ENCODE data around the gene HHIP. TPM values are rescaled to one million over a fixed set of nuclear protein-coding genes. Genes with fewer than 3 reads are reported as not detected.
A peak's percentile ranks its signal among the peaks of the same experiment; 100 is the strongest.

Gene HHIP
- total RNA-seq, 2 donors from 2014 or later = not detected

DNA sequence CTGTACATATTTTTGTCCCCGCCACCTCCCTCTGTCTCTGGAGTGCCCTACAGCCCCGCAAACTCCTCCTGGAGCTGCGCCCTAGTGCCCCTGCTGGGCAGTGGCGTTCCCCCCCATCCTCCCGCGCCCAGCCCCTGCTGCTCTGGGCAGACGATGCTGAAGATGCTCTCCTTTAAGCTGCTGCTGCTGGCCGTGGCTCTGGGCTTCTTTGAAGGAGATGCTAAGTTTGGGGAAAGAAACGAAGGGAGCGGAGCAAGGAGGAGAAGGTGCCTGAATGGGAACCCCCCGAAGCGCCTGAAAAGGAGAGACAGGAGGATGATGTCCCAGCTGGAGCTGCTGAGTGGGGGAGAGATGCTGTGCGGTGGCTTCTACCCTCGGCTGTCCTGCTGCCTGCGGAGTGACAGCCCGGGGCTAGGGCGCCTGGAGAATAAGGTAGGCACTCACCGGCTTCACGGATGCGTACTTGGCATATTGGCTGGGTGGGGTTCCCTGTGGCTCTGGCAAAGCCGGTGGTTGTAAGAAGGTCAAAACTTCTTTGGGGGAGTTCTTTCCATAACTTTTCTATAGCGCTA is 653 bp downstream of the HHIP start:
- no peak for ATAC-seq
- Mint-ChIP-seq H3K36me3 (ENCODE audit: low read depth) (peaks cover 2% of the 10 kb centered on the region), H3K27ac (no peak overlapping the region), H3K4me3 (peak overlapping the region; percentile 91), H3K27me3 (peaks cover 52% of the 10 kb centered on the region), H3K4me1 (peaks cover 12% of the 10 kb centered on the region)
- no peaks in the 10 kb centered on the region for H3K9me3 ChIP-seq (ENCODE audit: control insufficient read depth, low read length, poor library complexity, severe bottlenecking)
- DNase-seq = no peak

- Mint-ChIP-seq H3K4me1 (peaks cover 12% of the 10 kb centered on the region), H3K27me3 (peaks cover 52% of the 10 kb centered on the region), H3K4me3 (peak overlapping the region; percentile 91), H3K27ac (no peak overlapping the region), H3K36me3 (ENCODE audit: low read depth) (peaks cover 2% of the 10 kb centered on the region)
- no peaks in the 10 kb centered on the region for H3K9me3 ChIP-seq (ENCODE audit: control insufficient read depth, low read length, poor library complexity, severe bottlenecking)
- no peak for ATAC-seq
- no peak for DNase-seq
These were observed 1.2 kb downstream of the HHIP start for GRCh38 chr4:144647095-144647561.

DNA sequence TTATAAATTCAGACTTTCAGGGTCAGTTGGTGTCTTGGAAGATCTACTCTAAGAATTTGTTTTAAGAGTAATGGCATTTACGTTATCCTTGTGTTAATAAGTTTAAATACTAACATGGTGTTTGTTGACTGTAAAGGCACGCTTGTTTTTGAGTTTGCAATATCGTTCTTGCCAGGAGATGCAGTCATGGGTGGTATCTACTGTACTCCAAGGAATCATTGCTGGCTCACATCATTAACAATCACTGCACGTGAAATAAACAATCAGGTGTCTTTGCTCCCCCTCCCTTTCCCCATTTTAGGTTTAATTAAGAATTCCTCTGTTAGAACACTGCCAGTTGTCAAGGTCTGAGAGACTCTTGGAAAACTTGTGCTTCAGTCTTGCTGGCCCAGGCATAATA is 1.6 kb downstream of the HHIP start:
- no peak for ATAC-seq
- H3K9me3 ChIP-seq (ENCODE audit: control insufficient read depth, low read length, poor library complexity, severe bottlenecking) = no peaks in the 10 kb centered on the region
- Mint-ChIP-seq H3K36me3 (ENCODE audit: low read depth) (peaks cover 2% of the 10 kb centered on the region), H3K27ac (no peak overlapping the region), H3K4me1 (peaks cover 12% of the 10 kb centered on the region), H3K4me3 (peak overlapping the region; percentile 91), H3K27me3 (peaks cover 52% of the 10 kb centered on the region)
- no peak for DNase-seq

GRCh38 chr4:144648042-144648441 is 2.1 kb downstream of the HHIP start:
- Mint-ChIP-seq H3K27me3 (peaks cover 52% of the 10 kb centered on the region), H3K4me1 (peaks cover 12% of the 10 kb centered on the region), H3K36me3 (ENCODE audit: low read depth) (peaks cover 2% of the 10 kb centered on the region), H3K4me3 (peak overlapping the region; percentile 2), H3K27ac (no peak overlapping the region)
- DNase-seq (no peak), ATAC-seq (no peak)
- no peaks in the 10 kb centered on the region for H3K9me3 ChIP-seq (ENCODE audit: control insufficient read depth, low read length, poor library complexity, severe bottlenecking)

DNA sequence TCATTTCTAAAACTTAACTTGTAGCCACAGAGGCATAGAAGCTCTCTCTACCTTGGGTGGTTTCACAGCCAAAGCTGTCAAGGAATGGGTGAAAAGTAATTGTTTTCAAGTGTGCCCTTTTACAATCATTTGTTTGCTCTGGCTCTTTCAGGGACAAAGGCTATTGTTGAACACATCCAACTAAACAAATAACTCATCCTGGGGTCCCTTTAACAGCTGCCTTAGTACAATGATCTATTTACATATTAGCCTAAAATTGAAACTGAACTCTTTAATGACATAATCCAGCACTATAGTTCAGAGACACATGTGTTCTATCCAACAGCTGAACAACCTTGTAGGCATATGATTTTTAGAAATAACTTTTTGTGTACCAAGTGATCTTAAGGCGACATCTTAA is 3.7 kb downstream of the HHIP start:
- Mint-ChIP-seq H3K27me3 (peaks cover 44% of the 10 kb centered on the region), H3K36me3 (ENCODE audit: low read depth) (peaks cover 2% of the 10 kb centered on the region), H3K27ac (no peak overlapping the region), H3K4me1 (peaks cover 12% of the 10 kb centered on the region), H3K4me3 (no peak overlapping the region)
- H3K9me3 ChIP-seq (ENCODE audit: control insufficient read depth, low read length, poor library complexity, severe bottlenecking) = no peaks in the 10 kb centered on the region
- no peak for ATAC-seq
- DNase-seq = no peak

DNA sequence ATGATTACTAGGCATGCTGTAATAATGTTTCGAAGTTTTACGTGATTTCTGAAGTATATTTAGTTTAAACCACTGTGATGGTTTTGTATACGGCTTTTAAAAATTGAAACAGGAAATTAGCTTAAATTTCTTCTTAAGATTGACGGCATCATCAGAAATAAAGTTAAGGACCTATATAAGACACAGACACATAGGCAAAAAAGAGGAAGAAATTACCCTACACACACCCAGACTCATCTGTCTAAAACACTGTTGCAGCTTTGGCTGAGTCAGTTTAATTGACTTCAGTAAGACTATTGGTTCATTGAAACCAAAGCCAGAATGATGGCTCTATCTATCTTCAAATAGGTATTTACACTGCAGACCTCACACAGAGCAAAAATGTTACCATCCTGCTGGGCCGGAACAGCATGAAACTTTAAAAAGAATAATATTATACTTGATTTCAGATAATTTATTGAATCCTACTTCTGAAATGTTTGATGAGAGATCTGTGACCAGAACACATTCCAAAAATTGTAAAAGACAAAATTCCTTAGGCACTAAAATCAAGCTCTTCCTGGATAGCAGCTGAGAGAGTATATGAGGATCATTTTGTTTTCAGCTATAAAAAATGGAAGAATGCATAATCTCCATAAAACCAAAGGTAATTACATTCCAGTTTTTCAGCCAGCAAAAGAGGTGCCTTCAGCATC is 4.5 kb downstream of the HHIP start:
- Mint-ChIP-seq H3K4me3 (no peak overlapping the region), H3K36me3 (ENCODE audit: low read depth) (peaks cover 2% of the 10 kb centered on the region), H3K27ac (no peak overlapping the region), H3K27me3 (peaks cover 36% of the 10 kb centered on the region), H3K4me1 (peaks cover 12% of the 10 kb centered on the region)
- no peak for ATAC-seq
- no peak for DNase-seq
- H3K9me3 ChIP-seq (ENCODE audit: control insufficient read depth, low read length, poor library complexity, severe bottlenecking) = no peaks in the 10 kb centered on the region

- Mint-ChIP-seq H3K36me3 (ENCODE audit: low read depth) (no peaks in the 10 kb centered on the region), H3K4me1 (no peaks in the 10 kb centered on the region), H3K27ac (no peak overlapping the region), H3K4me3 (no peak overlapping the region), H3K27me3 (peaks cover 15% of the 10 kb centered on the region)
- no peak for DNase-seq
- H3K9me3 ChIP-seq (ENCODE audit: control insufficient read depth, low read length, poor library complexity, severe bottlenecking) = no peaks in the 10 kb centered on the region
- no peak for ATAC-seq
These were observed 8.0 kb downstream of the HHIP start for GRCh38 chr4:144653781-144654545.

DNA sequence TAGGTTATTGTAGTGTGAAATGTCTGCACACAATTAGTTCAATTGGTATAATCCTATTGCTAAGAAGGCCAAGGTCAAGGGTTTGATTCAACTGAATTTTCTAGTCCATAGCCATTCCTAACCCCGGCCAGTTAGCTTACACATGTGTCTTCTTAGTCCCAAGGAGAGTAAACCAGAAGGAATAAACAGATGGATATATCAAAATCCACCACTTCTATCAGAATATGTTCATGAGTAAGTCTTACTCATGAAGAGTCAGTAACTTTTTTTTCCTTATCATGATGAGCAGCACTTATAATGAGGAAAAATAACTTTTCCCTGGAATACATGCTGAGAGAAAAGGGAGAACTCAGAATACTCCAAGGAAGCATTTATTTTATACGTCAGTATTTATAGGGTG is 9.5 kb downstream of the HHIP start:
- peaks cover 9% of the 10 kb centered on the region for H3K27me3 Mint-ChIP-seq
- no peaks in the 10 kb centered on the region for H3K36me3 Mint-ChIP-seq (ENCODE audit: low read depth)
- ATAC-seq = no peak
- no peak overlapping the region for H3K4me3 Mint-ChIP-seq
- no peaks in the 10 kb centered on the region for H3K4me1 Mint-ChIP-seq
- H3K27ac Mint-ChIP-seq = no peak overlapping the region
- no peaks in the 10 kb centered on the region for H3K9me3 ChIP-seq (ENCODE audit: control insufficient read depth, low read length, poor library complexity, severe bottlenecking)
- no peak for DNase-seq

DNA sequence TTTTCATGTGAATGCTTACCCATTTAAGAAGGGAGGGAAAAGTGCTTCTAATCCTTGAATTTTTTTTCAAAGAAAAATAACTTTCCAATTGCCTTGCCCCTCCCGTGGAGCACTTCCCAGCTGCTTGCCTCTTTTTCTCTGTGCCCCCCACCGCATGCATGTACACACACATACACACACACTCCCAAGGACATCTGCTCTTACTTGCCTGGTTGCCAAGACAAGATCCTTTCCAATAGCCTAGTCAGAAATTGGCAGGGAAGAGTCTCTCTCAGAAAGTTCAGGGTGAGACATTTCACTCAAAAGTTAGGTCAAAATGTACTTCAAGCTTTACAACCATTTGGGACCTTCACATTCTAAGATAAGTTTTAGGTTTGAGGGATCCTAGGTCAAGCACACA is 10.9 kb downstream of the HHIP start:
- H3K27ac Mint-ChIP-seq = no peak overlapping the region
- H3K9me3 ChIP-seq (ENCODE audit: control insufficient read depth, low read length, poor library complexity, severe bottlenecking) = no peaks in the 10 kb centered on the region
- DNase-seq (no peak), ATAC-seq (no peak)
- H3K36me3 Mint-ChIP-seq (ENCODE audit: low read depth) = no peaks in the 10 kb centered on the region
- H3K27me3 Mint-ChIP-seq = peaks cover 9% of the 10 kb centered on the region
- H3K4me3 Mint-ChIP-seq = no peak overlapping the region
- no peaks in the 10 kb centered on the region for H3K4me1 Mint-ChIP-seq

DNA sequence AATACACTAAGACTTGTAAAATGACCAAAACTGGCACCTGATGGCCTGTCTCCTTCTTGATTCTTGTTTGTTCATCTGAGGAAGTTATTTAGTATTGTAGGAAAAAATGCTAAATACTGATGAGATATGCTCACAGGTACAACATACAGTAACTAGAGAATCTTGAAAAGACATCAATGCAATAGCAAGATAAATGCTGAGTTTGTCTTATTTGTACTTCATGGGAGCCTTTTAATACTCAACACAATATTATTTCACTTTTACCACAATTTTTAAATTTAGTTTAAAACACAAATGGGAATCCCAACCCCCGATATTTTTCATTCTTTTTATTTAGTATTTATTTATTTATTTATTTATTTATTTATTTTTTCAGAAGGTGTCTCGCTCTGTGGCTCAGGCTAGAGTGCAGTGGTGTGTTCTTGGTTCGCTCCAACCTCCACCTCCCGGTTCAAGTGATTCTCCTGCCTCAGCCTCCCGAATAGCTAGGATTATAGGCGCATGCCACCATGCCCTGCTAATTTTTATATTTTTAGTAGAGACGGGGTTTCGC is 12.1 kb downstream of the HHIP start:
- no peaks in the 10 kb centered on the region for H3K36me3 Mint-ChIP-seq (ENCODE audit: low read depth)
- no peak overlapping the region for H3K27ac Mint-ChIP-seq
- H3K27me3 Mint-ChIP-seq = peaks cover 15% of the 10 kb centered on the region
- ATAC-seq = no peak
- H3K4me3 Mint-ChIP-seq = no peak overlapping the region
- no peaks in the 10 kb centered on the region for H3K4me1 Mint-ChIP-seq
- H3K9me3 ChIP-seq (ENCODE audit: control insufficient read depth, low read length, poor library complexity, severe bottlenecking) = no peaks in the 10 kb centered on the region
- no peak for DNase-seq

- H3K36me3 Mint-ChIP-seq (ENCODE audit: low read depth) = no peaks in the 10 kb centered on the region
- H3K4me3 Mint-ChIP-seq = no peak overlapping the region
- no peak overlapping the region for H3K27ac Mint-ChIP-seq
These were observed 12.9 kb downstream of the HHIP start for GRCh38 chr4:144658903-144659302.

GRCh38 chr4:144659447-144659846 is 13.5 kb downstream of the HHIP start:
- no peaks in the 10 kb centered on the region for H3K36me3 Mint-ChIP-seq (ENCODE audit: low read depth)
- no peak overlapping the region for H3K27ac Mint-ChIP-seq
- no peak for DNase-seq
- H3K4me3 Mint-ChIP-seq = no peak overlapping the region
- peaks cover 15% of the 10 kb centered on the region for H3K27me3 Mint-ChIP-seq
- no peak for ATAC-seq
- no peaks in the 10 kb centered on the region for H3K9me3 ChIP-seq (ENCODE audit: control insufficient read depth, low read length, poor library complexity, severe bottlenecking)
- no peaks in the 10 kb centered on the region for H3K4me1 Mint-ChIP-seq

More at GRCh38 chr4:144658903-144659302, 12.9 kb downstream of the HHIP start:
- DNase-seq = no peak
- ATAC-seq = no peak
- H3K27me3 Mint-ChIP-seq = peaks cover 15% of the 10 kb centered on the region
- no peaks in the 10 kb centered on the region for H3K4me1 Mint-ChIP-seq
- H3K9me3 ChIP-seq (ENCODE audit: control insufficient read depth, low read length, poor library complexity, severe bottlenecking) = no peaks in the 10 kb centered on the region

- H3K9me3 ChIP-seq (ENCODE audit: control insufficient read depth, low read length, poor library complexity, severe bottlenecking) = no peaks in the 10 kb centered on the region
- Mint-ChIP-seq H3K27me3 (peaks cover 10% of the 10 kb centered on the region), H3K4me3 (no peak overlapping the region), H3K36me3 (ENCODE audit: low read depth) (no peaks in the 10 kb centered on the region), H3K4me1 (no peaks in the 10 kb centered on the region), H3K27ac (no peak overlapping the region)
- ATAC-seq (no peak), DNase-seq (no peak)
These were observed 18.0 kb downstream of the HHIP start for GRCh38 chr4:144663834-144664475.
